Measurements from ENCODE around the gene CCT7. TPM values are rescaled to one million over a fixed set of nuclear protein-coding genes. Genes with fewer than 3 reads are reported as not detected.

CCT7 gene
- total and polyA plus RNA-seq, 10 of the 15 experiments (the other 5 are each of a cell fraction or from before 2014, with no cell fraction given): 206 to 598 (median 486) TPM

GRCh38 chr2:73291093-73291460 lies 57.0 kb downstream of the CCT7 start:
- ChIA-PET RAD21 (ENCODE audit: unreplicated experiment) (interaction anchor here (1.4 to 3.4 kb wide), 5 partner anchors 10 to 114 kb away, joined by 3 to 21 read pairs (median 4); partner anchors contain the start of genes CCT7 and PRADC1), POLR2A (interaction anchor here (0.6 to 1.8 kb wide), 3 partner anchors 19 to 78 kb away, joined by 3 to 4 read pairs (median 4); partner anchors contain the start of gene PRADC1), SMC1A (ENCODE audit: uncharacterized antibody, unreplicated experiment) (interaction anchor here (1.5 to 5.6 kb wide), 4 partner anchors 38 to 81 kb away, joined by 5 to 39 read pairs (median 14); partner anchors contain the start of gene SMYD5)

More at GRCh38 chr2:73291093-73291460, 57.0 kb downstream of the CCT7 start:
- FAIRE-seq (no peak), DNase-seq (ENCODE audit: low read depth, low spot score) (no peak), ATAC-seq (peak; percentile 40)
- CTCF ChIA-PET: interaction anchor here (0.5 to 6.4 kb wide), 17 partner anchors 9 to 656 kb away, joined by 3 to 99 read pairs (median 5); partner anchors contain the start of genes ALMS1, CCT7, PRADC1 and SMYD5
- Histone ChIP-seq H4K20me1 (ENCODE audit: control insufficient read depth, insufficient read depth) (peaks cover 4% of the 10 kb centered on the region; the same call in 1 of the 2 replicates), H3K79me2 (ENCODE audit: control insufficient read depth, insufficient read depth, low read length) (no peaks in the 10 kb centered on the region), H2AFZ (ENCODE audit: control insufficient read depth, low read depth, low read length) (no peak overlapping the region), H3K9me3 (replicated peaks; ENCODE audit: control insufficient read depth, insufficient read depth, low read length) (no peaks in the 10 kb centered on the region; the same call in 2 of the 3 replicates), H3K27ac (ENCODE audit: control insufficient read depth, insufficient read depth) (no peak overlapping the region), H3K4me1 (ENCODE audit: control insufficient read depth, insufficient read depth, low read length) (peaks cover 4% of the 10 kb centered on the region; the same call in 1 of the 2 replicates), H3K36me3 (ENCODE audit: control insufficient read depth in 2 of 2, insufficient read depth in 2 of 2, low read length in 1 of 2) (no peaks in the 10 kb centered on the region), H3K4me2 (ENCODE audit: control insufficient read depth, insufficient read depth) (peak overlapping the region; percentile 50), H3K27me3 (replicated peaks in 1 of 2; ENCODE audit: control insufficient read depth in 2 of 2, insufficient read depth in 2 of 2, low read length in 1 of 2) (peaks cover 13 to 22% of the 10 kb centered on the region in 2 experiments), H3K4me3 (no peak overlapping the region), H3K9ac (ENCODE audit: control insufficient read depth, insufficient read depth, low read length) (no peak overlapping the region)
- 11% methylated on average over 33 of the region's 34 CpGs for WGBS (ENCODE audit: insufficient coverage, insufficient replicate concordance, low lambda C conversion rate, missing lambda C conversion rate)
- in situ Hi-C loops (cut with MboI) (no loop called here), intact Hi-C loops (cut with micrococcal nuclease; ENCODE audit: unreplicated experiment) (loop anchor here (2.0 kb wide), 1 partner anchor 34 kb away; no protein-coding TSS in a partner anchor)
- BruUV-seq (replicated peaks): no TSS peak
- no peak for TF ChIP-seq SRF (IDR thresholded peaks at IDR 0.05; ENCODE audit: low read depth in 2 of 2, low read length in 2 of 2)
- peak; percentile 98 for TF ChIP-seq REST (IDR thresholded peaks at IDR 0.05; ENCODE audit: low read depth, low read length)
- peak; percentile 43; the same call in 1 of the 2 replicates for TF ChIP-seq NKRF (conservative IDR thresholded peaks at IDR 0.05)
- TF ChIP-seq MXI1 (IDR thresholded peaks at IDR 0.05; ENCODE audit: low read depth, low read length): peak; percentile 80
- TF ChIP-seq FOXK2 (IDR thresholded peaks at IDR 0.05): no peak
- no peak for TF ChIP-seq EGR1 (IDR thresholded peaks at IDR 0.05; ENCODE audit: borderline replicate concordance in 1 of 2, low read depth in 2 of 2, low read length in 2 of 2)
- no peak for TF ChIP-seq ZNF217 (IDR thresholded peaks at IDR 0.05)
- TF ChIP-seq SIN3A (IDR thresholded peaks at IDR 0.05; ENCODE audit: low read depth, low read length): peak; percentile 36; the same call in 1 of the 2 replicates
- TF ChIP-seq RUNX3 (IDR thresholded peaks at IDR 0.05; ENCODE audit: low read length): 0 out of 2 replicates have a peak, but pooled peaks have one; percentile 13
